ENCODE data around the gene FAM185A.

The FAM185A gene

GRCh38 chr7:102814025-102814471 lies 65.2 kb downstream of the FAM185A start (continued):
- no peak for TF ChIP-seq ZBTB20 (tag by site-specific recombination; IDR thresholded peaks at IDR 0.05)

GRCh38 chr7:102817616-102818573 lies 69.1 kb downstream of the FAM185A start:
- no peak overlapping the region for H3K27ac ChIP-seq (ENCODE audit: extremely low read depth, low read depth, low read length)
- CTCF ChIA-PET, result interaction anchor here (0.7 kb wide), 1 partner anchor 272 kb away, joined by 3 read pairs; no protein-coding TSS in a partner anchor
- H3K4me3 ChIP-seq (ENCODE audit: low read depth, low read length), result no peak overlapping the region
- no peaks in the 10 kb centered on the region for H3K4me1 ChIP-seq (ENCODE audit: control insufficient read depth, insufficient read depth, low read length)
- no peaks in the 10 kb centered on the region for H3K36me3 ChIP-seq (ENCODE audit: control insufficient read depth in 2 of 2, insufficient read depth in 1 of 2, low read length in 2 of 2)
- H3K9me3 ChIP-seq (ENCODE audit: control insufficient read depth, insufficient read depth, low read depth, low read length), result no peaks in the 10 kb centered on the region
- TF ChIP-seq ZNF610 (tag by site-specific recombination; IDR thresholded peaks at IDR 0.05; ENCODE audit: borderline replicate concordance), result no peak
- TF ChIP-seq ZNF626 (tag by site-specific recombination; IDR thresholded peaks at IDR 0.05), result no peak
- TF ChIP-seq ZNF174 (tag by site-specific recombination; IDR thresholded peaks at IDR 0.05), result no peak
- TF ChIP-seq ZNF146 (tag by site-specific recombination; IDR thresholded peaks at IDR 0.05), result no peak
- no peak for TF ChIP-seq ZNF324 (tag by site-specific recombination; IDR thresholded peaks at IDR 0.05)
- no peak for TF ChIP-seq ZNF211 (tag by site-specific recombination; IDR thresholded peaks at IDR 0.05; ENCODE audit: low read depth)
- no peak for TF ChIP-seq ZNF132 (tag by site-specific recombination; IDR thresholded peaks at IDR 0.05; ENCODE audit: borderline replicate concordance)
- no peak for TF ChIP-seq ZNF341 (tag by site-specific recombination; IDR thresholded peaks at IDR 0.05; ENCODE audit: low read depth)
- TF ChIP-seq ZSCAN30 (tag by site-specific recombination; IDR thresholded peaks at IDR 0.05), result no peak
- no peak for TF ChIP-seq ZNF184 (tag by site-specific recombination; IDR thresholded peaks at IDR 0.05)
- TF ChIP-seq ZNF654 (tag by site-specific recombination; IDR thresholded peaks at IDR 0.05; ENCODE audit: low read depth), result no peak
- no peak for TF ChIP-seq ZNF18 (tag by site-specific recombination; IDR thresholded peaks at IDR 0.05)
- TF ChIP-seq YY1 (tag by site-specific recombination; IDR thresholded peaks at IDR 0.05), result no peak
- TF ChIP-seq ZBTB49 (tag by site-specific recombination; IDR thresholded peaks at IDR 0.05; ENCODE audit: low read depth), result no peak
- no peak for TF ChIP-seq ZBTB11 (tag by site-specific recombination; conservative IDR thresholded peaks at IDR 0.05; ENCODE audit: low read depth)
- TF ChIP-seq ZNF621 (tag by site-specific recombination; IDR thresholded peaks at IDR 0.05), result no peak
- no peak for TF ChIP-seq ZNF76 (tag by site-specific recombination; IDR thresholded peaks at IDR 0.05; ENCODE audit: borderline replicate concordance, low read depth)
- POLR2A ChIA-PET, result no interaction called here
